Measurements from ENCODE around the gene ZNF44.
"Not testable (repeated sequence)": the region's sequence is repeated elsewhere in the genome, so short reads cannot be mapped to it uniquely, and the experiment has no call there.

- TF ChIP-seq CTCF (IDR thresholded peaks at IDR 0.05); POLR2A (IDR thresholded peaks at IDR 0.05; ENCODE audit: low read depth); POLR2AphosphoS5 (IDR thresholded peaks at IDR 0.05); EP300 (IDR thresholded peaks at IDR 0.05): not testable (repeated sequence)
These were observed 14.2 kb upstream of the ZNF44 start for GRCh38 chr19:12308891-12309290.
